NCI-H748 treated with DMSO at 0.1 percent for 48 hours (cell line): ENCODE results near the gene MYRFL.
A peak's percentile ranks its signal among the peaks of the same experiment; 100 is the strongest.
"Not testable (repeated sequence)": the region's sequence is repeated elsewhere in the genome, so short reads cannot be mapped to it uniquely, and the experiment has no call there.

ENCODE experiments used
- DNase-seq: peaks from one replicate; lab custom pipeline; 2025; lab: John Stamatoyannopoulos, UW

The MYRFL gene

DNA sequence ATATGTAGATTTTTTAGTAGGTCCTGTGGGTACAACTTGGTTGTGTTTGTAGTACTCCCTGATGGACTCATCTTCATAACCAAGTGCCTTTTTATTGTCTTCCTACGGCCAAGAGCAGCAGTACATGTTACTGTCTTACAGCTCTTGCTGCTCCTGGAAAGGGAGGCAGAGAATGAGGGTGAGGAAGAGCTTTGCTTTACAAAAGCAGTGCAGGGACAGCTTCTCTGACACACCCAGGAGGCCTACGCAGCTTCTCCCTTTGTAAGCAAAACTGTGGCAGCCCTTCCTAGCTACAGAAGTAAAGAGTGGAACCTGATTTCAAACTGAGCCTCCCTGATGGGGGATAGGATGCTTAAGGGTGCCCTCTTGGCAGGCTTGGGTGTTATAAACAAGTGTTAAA, 18.6 kb downstream of the MYRFL start:
- no peak for DNase-seq

DNA sequence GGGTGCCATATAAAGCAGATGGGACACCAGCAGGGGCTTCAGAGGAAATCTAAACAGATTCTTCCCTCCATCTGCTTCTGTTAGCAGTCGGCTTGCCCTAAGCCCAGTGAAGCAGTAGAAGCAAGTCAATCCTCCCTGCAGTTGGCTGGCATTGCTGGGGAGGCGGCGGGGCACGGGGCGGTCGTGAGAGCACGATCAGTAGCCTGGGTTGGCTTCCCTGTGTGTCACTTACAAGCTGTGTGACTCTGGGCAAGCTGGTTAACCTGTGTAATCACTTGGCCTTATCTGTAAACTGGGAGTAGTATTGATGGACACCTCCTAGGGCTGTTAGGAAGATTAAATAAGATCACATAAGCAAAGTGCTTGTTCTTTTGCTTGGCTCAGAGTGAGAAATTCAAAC, 19.4 kb downstream of the MYRFL start:
- DNase-seq = no peak

DNA sequence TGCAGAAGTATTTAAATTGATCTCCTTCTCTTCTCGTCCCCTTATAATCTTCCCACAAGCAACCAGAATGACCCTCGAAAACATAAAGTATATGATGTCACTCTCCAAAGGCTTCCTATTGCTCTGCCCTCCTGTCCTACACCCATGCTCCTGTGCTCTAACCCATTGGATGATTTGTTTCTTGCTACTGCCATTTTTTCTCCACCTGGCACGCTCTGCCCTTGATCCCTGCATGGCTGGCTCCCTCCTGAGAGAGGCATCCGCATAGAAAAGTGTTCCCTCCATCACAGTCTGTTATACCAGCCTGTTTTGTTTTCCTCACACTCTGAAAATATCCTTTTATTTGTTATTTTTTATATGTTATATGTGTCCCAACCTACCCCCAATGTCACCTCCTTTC, 19.8 kb downstream of the MYRFL start:
- no peak for DNase-seq

DNA sequence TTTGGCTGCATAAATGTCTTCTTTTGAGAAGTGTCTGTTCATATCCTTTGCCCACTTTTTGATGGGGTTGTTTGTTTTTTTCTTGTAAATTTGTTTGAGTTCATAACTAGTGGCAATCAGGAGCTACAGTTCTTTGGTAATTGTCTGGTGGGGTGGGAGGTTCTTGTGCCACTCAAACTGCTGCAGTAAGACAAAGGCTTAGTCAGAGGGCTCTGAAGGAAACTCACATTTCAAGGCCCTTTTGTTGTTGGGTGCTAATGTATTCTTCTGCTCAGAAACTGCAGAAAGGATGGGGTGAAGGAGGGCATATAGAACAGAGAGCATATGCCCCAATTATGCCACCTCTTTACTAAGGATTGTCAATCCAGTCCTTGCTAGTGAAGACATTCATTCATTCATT, 21.9 kb downstream of the MYRFL start:
- DNase-seq = no peak

DNA sequence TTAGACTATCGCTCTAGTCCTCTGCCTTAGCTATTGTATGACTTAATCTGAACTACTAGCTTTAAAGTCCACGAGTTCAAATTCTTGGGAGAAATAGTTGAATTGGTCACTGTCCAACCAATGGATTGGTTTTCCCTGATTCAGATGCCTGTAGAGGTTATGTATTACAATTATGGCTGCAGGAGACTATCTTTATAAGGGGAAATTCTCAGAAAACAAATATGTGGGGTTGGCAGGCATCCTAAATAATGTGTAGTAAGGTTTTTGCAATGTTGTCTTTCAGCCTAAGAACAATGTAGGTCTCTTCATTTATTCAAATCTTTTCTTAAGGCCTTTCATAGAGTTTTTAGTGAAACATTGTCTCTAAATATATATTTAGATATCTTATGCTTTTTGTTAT, 26.9 kb downstream of the MYRFL start:
- no peak for DNase-seq

DNA sequence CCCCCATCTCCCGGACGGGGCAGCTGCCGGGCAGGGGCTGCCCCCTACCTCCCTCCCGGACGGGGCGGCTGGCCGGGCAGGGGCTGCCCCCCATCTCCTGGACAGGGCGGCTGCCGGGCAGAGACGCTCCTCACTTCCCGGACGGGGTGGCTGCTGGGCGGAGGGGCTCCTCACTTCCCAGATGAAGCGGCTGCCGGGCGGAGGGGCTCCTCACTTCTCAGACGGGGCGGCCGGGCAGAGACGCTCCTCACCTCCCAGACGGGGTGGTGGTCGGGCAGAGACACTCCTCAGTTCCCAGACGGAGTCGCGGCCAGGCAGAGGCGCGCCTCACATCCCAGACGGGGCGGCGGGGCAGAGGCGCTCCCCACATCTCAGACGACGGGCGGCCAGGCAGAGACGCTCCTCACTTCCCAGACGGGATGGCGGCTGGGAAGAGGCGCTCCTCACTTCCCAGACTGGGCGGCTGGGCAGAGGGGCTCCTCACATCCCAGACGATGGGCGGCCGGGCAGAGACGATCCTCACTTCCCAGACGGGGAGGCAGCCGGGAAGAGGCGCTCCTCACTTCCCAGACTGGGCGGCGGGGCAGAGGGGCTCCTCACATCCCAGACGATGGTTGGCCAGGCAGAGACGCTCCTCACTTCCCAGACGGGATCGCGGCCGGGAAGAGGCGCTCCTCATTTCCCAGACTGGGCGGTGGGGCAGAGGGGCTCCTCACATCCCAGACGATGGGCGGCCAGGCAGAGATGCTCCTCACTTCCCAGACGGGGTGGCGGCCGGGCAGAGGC, 28.3 kb downstream of the MYRFL start:
- not testable (repeated sequence) for DNase-seq

DNA sequence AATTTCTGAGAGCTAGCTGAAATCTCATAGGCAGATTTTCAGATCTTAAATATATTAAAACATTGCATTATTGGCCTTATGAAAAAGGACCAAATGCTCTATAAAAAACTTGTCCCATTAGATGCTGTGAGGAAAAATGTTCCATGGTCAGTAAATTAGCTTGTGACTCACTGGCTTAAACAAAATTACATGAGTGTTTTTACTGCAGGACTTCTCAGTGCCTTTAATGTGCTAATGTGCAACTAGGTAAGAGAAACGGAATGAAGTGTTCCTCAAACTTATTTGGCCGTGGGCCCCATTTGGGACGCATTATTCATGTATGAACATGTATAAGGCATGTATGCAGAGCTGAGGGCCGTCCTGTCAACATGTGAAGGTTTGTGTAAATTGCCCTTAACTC, 41.7 kb downstream of the MYRFL start:
- no peak for DNase-seq

DNA sequence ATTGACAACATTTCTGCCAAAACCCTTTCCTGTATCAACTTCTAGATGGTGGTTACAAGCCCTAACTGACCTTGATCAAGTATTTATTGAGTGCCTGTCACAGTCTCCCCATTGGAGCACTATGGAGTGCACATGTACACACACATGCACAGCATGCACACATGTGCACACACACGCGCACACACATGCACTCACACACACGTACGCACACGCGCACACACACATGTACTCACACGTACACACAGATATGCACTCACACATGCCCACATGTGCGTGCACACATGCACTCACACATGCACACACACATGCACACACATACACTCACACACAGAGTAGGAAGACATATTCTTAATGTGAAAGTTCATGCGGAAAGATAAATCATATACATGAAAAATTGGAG, 43.7 kb downstream of the MYRFL start:
- no peak for DNase-seq

DNA sequence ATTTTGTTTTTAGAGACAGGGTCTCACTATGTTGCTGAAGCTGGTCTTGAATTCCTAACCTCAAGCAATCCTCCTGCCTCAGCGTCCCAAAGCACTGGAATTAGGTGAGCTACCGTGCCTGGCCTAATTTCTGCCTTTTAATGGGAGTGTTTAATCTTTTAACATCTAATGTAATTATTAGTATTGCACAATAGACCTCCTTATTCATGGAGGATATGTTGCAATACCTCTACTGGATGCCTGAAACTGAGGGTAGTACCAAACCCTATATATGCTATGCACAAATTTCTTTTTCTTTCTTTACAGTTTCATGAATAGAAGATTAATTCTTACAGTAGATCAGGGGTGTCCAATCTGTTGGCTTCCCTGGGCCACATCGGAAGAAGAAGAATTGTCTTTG, 47.8 kb downstream of the MYRFL start:
- DNase-seq = no peak

DNA sequence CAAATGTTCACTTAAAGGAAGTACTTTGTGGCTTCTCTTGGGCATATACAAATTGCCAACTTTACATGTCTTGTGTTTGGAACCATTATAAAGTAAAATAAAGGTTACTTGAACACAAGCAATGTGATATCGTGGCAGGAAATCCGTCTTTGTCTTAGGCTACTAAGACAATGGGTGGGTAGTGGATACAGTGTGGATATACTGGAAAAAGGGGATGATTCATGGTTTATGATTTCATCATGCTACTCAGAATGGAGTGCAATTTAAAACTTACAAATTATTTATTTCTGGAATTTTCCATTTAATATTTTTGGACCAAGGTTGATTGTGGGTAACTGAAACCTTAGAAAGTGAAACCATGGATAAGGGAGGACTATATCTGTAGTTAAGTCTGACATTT, 48.4 kb downstream of the MYRFL start:
- no peak for DNase-seq

DNA sequence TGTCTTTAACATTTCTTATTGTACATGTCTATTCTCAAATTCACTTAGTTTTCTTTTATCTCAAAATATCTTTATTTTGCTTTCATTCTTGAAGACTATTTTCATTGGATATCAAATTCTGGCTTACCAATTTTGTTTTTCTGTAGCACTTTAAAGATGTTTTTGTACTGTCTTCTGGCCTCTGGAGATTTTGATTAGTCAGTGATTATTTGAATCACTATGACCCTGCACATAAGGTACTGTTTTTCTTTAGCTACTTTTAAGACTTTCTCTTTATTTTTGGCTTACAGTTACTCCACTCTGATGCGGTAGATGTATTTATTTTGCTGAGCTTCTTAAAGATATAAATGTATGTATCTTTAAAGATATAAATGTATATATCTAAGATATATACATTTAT, 49.6 kb downstream of the MYRFL start:
- DNase-seq = no peak

DNA sequence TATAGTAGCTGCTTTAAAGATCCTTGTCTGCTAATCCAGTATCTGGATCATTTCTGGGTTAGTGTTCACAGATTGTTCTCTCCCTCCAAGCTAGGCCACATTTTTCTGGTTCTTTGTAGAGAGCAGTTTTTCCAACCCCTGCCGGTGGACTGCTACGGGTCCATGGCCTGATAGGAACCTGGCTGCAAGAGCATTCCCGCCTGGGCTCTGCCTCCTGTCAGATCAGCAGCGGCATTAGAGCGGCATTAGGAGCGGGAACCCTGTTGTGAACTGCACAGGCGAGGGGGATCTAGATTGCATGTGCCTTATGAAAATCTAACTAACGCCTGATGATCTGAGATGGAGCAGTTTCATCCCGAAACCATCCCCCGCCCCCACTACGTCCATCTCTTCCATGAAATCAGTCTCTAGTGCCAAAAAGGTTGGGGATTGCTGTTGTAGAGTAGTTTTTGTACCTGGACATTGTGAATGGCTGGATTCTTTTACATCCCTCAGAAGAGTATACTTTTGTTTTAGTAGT, 50.4 kb downstream of the MYRFL start:
- DNase-seq = no peak

DNA sequence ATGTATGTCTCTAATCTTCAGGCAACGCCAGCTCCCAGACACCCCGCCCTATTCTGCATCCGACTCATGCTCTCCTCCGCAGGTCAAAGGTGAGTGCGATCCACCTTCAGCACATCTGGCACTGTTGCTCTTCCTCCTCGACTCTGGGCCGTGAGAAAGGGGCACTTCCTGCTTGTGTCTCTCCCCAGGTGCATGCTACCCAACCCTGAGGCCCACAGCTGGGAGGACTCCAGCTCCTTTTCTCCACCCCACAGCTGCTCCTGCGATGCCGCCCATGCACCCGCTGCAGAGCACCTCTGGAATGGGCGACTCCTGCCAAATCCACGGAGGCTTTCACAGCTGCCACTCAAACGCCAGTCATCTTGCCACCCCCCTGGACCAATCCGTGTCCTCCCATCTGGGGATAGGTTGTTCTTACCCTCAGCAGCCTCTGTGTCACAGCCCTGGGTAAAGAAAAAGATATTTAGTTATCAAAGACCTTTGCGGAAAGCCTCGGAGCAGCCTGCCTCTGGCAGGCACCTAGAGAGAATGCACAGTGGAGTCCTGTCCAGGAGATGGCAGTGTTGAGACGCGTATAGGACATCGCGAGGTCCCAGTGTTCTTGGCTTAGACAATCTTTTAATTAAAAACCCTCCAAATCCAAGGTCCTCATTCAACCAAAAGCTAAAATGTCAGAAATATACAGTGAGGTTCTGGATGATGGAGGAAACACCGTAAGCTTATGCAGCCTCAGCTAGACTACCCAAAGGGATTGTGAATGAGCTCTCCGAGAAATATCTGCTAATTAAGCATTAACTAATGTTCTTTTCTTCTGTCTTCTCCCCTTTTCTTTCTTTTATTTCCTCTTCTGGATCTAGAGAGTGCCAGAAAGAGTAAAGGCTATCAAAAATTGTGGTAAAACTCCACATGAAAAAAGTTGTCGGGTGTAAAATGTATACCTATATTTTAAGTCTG, 54.3 kb downstream of the MYRFL start:
- peak; percentile 70 for DNase-seq

DNA sequence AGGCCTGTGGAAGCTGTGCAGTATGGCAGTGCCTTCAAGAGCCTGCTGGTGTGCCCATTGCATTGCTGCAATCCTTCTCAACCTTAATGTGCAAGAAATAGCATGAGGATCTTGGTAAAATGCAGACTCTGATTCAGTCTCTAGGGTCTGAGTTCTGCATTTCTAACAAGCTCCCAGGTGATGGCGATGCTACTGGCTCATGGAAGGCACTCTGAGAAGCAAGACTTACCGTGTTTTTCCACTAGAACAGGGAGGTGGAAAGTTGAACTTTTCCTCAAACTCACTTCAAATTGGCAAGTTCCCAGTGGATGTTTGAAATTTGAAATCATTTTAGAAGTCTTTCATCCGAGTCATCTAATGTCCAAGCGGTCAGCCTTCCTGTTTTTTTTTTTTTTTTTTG, 55.5 kb downstream of the MYRFL start:
- DNase-seq = no peak

DNA sequence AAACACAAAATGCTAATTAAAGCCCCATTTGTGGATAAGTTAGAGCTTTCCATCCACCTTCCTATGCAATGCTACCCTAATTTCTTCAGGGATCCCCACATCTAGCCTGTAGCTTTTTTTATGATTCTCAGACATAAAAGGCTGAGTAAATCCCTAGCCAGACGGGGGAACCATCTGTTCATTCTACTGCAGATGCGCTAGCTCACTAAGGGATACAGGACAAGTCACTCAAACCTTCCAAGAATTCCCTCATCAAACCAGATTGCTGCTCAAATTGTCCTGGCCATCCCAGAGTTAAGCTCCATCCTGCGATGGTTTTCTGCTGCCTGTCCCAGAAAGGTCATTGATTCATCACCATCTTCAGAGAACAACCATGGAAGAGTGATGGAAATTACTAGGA, 56.7 kb downstream of the MYRFL start:
- no peak for DNase-seq

DNA sequence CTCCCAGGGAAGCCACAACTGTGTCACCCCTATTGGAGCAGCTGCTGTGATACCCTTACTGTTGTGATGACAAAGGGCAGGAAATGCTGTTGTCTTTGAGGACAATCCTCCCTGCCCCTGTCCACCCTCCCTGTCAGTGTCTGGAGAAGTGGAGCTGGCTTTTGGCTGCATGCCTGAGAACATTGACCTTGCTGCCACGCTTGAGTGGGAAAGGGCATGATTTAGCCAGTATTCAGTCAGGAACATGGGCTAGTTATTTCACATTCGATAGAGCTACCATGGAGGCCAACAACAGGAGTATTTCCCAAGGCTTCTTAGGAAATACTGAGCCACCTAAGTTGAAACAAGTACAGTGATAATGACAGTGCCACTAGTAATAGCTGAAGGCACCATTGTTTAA, 59.4 kb downstream of the MYRFL start:
- peak; percentile 14 for DNase-seq

DNA sequence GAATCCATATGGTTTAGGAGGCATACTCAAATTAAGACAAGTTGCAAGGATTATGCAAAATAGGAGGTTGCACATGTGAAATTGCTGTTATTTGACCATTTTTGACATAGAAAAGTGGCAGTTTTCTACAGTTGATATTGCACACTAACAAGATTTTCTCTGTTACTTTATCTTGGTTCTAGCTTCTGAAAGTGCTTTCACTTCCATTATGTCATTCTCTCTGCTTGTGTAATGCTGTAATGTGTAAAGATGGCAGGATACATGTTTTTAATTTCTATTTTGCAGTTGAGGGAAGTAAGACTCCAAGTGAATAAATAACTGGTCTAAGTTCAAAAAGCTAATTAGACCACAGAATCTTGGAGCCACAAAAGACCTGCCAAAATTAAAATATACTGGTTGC, 60.6 kb downstream of the MYRFL start:
- DNase-seq = no peak

DNA sequence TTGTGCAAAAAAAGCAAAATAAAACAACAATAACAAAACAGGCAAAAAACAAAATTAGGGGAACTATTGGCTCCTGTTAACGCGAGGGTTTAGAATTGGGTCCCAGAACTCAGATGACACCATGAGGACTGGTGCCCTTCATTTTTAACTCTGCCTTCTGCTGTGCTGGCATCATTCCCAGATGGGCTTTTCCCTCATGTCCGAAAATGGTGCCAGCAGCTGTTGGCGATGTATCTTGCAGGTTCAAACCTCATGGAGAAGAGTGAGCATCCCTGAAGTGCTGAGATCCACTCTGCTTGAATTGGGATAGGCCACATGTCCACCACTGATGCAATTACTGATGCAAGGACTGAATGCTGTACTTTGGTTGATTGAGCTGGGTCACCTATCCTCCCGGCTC, 61.1 kb downstream of the MYRFL start:
- DNase-seq = no peak

DNA sequence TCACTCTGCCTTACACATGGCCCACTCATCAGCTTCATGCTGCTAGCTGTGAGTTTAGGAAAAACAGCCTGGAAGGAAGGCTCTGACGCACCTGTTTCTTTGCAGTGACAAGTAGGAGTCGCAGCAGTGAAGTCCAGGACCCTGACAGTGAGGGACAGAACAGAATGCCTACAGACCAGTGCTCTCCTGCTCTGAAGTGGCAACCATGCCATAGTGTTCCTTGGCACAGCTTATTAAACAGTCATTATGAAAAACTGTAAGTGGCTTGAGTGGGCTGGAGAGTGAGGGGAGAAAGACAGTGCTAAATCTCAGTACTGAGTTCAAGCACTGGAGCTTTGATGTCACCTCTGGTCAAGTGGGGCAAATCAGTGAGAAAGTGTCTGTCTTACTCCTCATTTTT, 61.7 kb downstream of the MYRFL start:
- DNase-seq = no peak

DNA sequence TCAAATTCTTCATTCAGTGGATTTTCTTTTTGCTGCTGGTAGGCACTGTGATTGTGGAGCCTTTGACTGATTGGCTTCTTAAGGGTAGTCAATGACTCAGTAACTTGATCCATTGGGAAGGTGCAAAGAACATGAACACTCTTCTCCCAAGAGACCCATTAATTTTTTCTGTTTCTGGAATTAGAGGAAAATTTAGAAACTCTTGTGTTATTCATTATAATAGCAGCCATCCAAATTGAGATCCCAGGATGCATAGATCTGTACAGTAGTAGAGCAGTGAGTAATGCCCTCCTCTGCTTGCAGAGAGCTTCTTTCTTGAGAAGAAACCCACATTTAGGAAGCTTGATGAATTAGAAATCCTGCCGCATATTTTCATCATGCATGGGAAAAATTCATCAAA, 63.9 kb downstream of the MYRFL start:
- DNase-seq = no peak

DNA sequence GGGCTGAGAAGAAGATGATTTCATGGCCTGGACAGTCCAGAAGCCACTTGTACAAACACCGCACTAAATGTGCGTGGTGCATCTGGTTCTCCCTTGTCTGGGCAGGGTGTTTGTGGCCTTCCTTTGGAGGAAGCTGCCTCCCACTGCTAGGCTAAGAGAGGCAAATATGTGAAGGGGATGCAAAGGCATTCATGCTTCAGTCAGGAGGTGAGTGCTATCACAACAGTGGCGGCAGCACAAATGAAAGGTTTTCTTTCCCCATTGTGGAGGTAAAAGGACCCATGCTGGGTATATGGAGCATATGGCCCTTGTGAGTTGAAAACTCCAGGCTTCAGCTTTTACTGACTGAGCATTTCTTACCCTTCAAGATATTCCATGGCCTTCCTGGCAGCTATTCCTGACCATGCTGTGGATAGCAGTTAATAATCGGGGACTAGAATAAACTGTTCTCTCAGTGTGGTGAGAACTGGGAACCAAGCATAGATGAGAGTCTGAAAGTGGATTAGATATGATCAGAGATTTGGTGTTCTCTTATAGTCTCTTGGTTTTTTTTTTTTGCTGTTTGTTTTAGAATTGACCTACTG, 69.9 kb downstream of the MYRFL start:
- no peak for DNase-seq

DNA sequence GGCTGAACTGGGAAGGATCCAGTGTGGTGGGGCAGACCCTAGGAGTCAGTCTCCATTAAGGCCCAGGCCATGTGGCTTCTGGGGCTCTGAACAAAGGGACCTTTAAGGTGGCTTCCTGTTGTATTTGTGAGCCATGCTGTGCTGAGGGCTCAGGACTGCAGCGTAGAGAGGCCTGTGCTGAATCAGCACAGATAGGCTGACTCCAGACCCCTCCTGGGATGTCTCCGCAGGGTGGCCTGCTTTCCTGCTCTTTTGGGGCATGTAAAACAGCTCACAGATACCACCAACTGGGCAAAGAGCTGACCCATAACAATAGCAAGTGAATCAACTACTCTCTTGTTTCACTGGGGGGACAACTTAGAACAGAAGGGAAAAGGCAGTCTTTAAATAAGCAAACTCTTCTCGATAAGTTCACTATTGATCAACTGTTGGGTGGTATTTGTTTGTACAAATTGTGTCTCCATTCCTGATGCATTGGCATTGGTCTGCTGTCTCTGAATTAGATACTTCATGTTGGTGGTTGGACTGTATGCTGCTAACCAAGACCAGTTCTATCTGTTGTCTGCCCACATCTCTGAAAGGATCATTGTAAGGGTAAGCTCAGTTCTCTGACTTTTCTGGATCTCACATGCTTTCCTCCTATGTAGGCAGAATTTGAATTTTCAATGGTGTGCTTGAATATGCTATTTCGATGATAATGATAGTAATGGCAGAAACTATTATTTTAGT, 71.8 kb downstream of the MYRFL start:
- no peak for DNase-seq
